Measurements from ENCODE around the gene GUSB. TPM values are rescaled to one million over a fixed set of nuclear protein-coding genes. Genes with fewer than 3 reads are reported as not detected.

The GUSB gene
- total and polyA plus RNA-seq, 9 of the 15 experiments (the other 6 are each of a cell fraction or from before 2014, with no cell fraction given): 22.7 to 102 (median 60.1) TPM

DNA sequence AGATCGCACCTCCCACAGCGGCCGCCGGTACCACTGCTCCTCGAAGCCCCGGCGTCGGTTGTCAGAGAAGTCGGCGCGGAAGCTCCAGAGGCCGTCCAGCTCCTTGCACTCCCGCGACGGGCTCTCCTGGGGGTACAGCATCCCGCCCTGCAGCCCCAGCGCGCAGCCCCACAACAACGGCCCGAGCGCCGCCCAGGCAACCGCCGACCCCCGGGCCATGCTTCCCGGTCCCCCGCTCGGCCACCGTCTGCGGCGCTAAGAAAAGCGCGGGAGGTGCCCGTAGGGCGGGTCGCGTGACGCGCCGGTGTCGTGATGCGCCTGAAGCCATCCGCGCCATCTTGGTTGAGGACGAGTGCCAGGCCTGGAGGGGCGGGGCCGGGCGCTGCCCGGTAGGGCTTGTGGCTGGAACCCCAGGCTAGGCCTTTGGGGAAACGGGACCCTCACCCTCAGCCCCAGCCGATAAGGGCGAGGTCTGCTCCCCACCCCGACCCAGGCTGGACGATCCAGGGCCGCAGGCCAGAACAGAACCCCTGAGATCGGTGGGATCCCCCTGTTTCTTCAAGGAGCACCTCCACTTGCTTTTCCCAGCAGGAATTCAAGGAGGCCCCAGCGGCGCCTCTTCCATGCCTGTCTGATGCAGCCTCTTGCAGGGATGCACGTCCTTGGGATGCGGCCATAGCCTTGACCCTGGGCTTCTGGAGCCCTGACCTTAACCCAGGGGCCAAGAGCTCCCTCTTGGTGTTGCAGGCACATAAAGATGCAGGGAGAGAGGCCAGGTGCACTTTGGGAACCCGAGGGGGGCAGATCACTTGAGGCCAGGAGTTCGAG, at the start of gene GUSB (continued):
- TF ChIP-seq, protein P1, sequence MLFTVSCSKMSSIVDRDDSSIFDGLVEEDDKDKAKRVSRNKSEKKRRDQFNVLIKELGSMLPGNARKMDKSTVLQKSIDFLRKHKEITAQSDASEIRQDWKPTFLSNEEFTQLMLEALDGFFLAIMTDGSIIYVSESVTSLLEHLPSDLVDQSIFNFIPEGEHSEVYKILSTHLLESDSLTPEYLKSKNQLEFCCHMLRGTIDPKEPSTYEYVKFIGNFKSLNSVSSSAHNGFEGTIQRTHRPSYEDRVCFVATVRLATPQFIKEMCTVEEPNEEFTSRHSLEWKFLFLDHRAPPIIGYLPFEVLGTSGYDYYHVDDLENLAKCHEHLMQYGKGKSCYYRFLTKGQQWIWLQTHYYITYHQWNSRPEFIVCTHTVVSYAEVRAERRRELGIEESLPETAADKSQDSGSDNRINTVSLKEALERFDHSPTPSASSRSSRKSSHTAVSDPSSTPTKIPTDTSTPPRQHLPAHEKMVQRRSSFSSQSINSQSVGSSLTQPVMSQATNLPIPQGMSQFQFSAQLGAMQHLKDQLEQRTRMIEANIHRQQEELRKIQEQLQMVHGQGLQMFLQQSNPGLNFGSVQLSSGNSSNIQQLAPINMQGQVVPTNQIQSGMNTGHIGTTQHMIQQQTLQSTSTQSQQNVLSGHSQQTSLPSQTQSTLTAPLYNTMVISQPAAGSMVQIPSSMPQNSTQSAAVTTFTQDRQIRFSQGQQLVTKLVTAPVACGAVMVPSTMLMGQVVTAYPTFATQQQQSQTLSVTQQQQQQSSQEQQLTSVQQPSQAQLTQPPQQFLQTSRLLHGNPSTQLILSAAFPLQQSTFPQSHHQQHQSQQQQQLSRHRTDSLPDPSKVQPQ (CRISPR knock-in tag; IDR thresholded peaks at IDR 0.05; ENCODE audit: borderline replicate concordance): no peak
- peak; percentile 97 for TF ChIP-seq PCBP1 (IDR thresholded peaks at IDR 0.05; ENCODE audit: low read depth, low read length, poor library complexity, severe bottlenecking)
- TF ChIP-seq FOXK1 (CRISPR knock-in tag; IDR thresholded peaks at IDR 0.05; ENCODE audit: borderline replicate concordance): peak; percentile 31; the same call in 1 of the 2 replicates
- peak; percentile 80 for TF ChIP-seq TAF9B (IDR thresholded peaks at IDR 0.05; ENCODE audit: partially characterized antibody)
- peak; percentile 88 for TF ChIP-seq ESRRA (IDR thresholded peaks at IDR 0.05; ENCODE audit: borderline replicate concordance, low read depth)
- no peak for TF ChIP-seq ZNF217 (CRISPR knock-in tag; IDR thresholded peaks at IDR 0.05)
- TF ChIP-seq POLR2H (tag; IDR thresholded peaks at IDR 0.05; ENCODE audit: low read depth): no peak; the same call in 1 of the 2 replicates
- TF ChIP-seq, protein P2, sequence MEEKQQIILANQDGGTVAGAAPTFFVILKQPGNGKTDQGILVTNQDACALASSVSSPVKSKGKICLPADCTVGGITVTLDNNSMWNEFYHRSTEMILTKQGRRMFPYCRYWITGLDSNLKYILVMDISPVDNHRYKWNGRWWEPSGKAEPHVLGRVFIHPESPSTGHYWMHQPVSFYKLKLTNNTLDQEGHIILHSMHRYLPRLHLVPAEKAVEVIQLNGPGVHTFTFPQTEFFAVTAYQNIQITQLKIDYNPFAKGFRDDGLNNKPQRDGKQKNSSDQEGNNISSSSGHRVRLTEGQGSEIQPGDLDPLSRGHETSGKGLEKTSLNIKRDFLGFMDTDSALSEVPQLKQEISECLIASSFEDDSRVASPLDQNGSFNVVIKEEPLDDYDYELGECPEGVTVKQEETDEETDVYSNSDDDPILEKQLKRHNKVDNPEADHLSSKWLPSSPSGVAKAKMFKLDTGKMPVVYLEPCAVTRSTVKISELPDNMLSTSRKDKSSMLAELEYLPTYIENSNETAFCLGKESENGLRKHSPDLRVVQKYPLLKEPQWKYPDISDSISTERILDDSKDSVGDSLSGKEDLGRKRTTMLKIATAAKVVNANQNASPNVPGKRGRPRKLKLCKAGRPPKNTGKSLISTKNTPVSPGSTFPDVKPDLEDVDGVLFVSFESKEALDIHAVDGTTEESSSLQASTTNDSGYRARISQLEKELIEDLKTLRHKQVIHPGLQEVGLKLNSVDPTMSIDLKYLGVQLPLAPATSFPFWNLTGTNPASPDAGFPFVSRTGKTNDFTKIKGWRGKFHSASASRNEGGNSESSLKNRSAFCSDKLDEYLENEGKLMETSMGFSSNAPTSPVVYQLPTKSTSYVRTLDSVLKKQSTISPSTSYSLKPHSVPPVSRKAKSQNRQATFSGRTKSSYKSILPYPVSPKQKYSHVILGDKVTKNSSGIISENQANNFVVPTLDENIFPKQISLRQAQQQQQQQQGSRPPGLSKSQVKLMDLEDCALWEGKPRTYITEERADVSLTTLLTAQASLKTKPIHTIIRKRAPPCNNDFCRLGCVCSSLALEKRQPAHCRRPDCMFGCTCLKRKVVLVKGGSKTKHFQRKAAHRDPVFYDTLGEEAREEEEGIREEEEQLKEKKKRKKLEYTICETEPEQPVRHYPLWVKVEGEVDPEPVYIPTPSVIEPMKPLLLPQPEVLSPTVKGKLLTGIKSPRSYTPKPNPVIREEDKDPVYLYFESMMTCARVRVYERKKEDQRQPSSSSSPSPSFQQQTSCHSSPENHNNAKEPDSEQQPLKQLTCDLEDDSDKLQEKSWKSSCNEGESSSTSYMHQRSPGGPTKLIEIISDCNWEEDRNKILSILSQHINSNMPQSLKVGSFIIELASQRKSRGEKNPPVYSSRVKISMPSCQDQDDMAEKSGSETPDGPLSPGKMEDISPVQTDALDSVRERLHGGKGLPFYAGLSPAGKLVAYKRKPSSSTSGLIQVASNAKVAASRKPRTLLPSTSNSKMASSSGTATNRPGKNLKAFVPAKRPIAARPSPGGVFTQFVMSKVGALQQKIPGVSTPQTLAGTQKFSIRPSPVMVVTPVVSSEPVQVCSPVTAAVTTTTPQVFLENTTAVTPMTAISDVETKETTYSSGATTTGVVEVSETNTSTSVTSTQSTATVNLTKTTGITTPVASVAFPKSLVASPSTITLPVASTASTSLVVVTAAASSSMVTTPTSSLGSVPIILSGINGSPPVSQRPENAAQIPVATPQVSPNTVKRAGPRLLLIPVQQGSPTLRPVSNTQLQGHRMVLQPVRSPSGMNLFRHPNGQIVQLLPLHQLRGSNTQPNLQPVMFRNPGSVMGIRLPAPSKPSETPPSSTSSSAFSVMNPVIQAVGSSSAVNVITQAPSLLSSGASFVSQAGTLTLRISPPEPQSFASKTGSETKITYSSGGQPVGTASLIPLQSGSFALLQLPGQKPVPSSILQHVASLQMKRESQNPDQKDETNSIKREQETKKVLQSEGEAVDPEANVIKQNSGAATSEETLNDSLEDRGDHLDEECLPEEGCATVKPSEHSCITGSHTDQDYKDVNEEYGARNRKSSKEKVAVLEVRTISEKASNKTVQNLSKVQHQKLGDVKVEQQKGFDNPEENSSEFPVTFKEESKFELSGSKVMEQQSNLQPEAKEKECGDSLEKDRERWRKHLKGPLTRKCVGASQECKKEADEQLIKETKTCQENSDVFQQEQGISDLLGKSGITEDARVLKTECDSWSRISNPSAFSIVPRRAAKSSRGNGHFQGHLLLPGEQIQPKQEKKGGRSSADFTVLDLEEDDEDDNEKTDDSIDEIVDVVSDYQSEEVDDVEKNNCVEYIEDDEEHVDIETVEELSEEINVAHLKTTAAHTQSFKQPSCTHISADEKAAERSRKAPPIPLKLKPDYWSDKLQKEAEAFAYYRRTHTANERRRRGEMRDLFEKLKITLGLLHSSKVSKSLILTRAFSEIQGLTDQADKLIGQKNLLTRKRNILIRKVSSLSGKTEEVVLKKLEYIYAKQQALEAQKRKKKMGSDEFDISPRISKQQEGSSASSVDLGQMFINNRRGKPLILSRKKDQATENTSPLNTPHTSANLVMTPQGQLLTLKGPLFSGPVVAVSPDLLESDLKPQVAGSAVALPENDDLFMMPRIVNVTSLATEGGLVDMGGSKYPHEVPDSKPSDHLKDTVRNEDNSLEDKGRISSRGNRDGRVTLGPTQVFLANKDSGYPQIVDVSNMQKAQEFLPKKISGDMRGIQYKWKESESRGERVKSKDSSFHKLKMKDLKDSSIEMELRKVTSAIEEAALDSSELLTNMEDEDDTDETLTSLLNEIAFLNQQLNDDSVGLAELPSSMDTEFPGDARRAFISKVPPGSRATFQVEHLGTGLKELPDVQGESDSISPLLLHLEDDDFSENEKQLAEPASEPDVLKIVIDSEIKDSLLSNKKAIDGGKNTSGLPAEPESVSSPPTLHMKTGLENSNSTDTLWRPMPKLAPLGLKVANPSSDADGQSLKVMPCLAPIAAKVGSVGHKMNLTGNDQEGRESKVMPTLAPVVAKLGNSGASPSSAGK (IDR thresholded peaks at IDR 0.05): peak; percentile 99
- TF ChIP-seq TARDBP (IDR thresholded peaks at IDR 0.05): peak; percentile 34; the same call in 1 of the 2 replicates
- TF ChIP-seq, protein P3, sequence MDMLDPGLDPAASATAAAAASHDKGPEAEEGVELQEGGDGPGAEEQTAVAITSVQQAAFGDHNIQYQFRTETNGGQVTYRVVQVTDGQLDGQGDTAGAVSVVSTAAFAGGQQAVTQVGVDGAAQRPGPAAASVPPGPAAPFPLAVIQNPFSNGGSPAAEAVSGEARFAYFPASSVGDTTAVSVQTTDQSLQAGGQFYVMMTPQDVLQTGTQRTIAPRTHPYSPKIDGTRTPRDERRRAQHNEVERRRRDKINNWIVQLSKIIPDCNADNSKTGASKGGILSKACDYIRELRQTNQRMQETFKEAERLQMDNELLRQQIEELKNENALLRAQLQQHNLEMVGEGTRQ (CRISPR knock-in tag; IDR thresholded peaks at IDR 0.05): peak; percentile 89
- TF ChIP-seq SRSF1 (IDR thresholded peaks at IDR 0.05; ENCODE audit: low read depth, low read length): 0 out of 2 replicates have a peak, but pooled peaks have one; percentile 56

All from K562 (cell line).